ENCODE results near the gene COLEC11.
A peak's percentile ranks its signal among the peaks of the same experiment; 100 is the strongest.

The COLEC11 gene

GRCh38 chr2:3647246-3647645, 52.3 kb downstream of the COLEC11 start:
- H3K27me3 ChIP-seq (ENCODE audit: low read depth), result no peaks in the 10 kb centered on the region
- no peaks in the 10 kb centered on the region for H3K36me3 ChIP-seq (replicated peaks)
- no peak for DNase-seq (ENCODE audit: low spot score in 2 of 2)
- H3K4me3 ChIP-seq, result no peak overlapping the region
- H3K4me1 ChIP-seq, result peaks cover 2% of the 10 kb centered on the region; the same call in 1 of the 2 replicates
- no peaks in the 10 kb centered on the region for H3K9me3 ChIP-seq
- in situ Hi-C loops (cut with MboI; ENCODE audit: low sequenced_read_pairs), result no loop called here

DNA sequence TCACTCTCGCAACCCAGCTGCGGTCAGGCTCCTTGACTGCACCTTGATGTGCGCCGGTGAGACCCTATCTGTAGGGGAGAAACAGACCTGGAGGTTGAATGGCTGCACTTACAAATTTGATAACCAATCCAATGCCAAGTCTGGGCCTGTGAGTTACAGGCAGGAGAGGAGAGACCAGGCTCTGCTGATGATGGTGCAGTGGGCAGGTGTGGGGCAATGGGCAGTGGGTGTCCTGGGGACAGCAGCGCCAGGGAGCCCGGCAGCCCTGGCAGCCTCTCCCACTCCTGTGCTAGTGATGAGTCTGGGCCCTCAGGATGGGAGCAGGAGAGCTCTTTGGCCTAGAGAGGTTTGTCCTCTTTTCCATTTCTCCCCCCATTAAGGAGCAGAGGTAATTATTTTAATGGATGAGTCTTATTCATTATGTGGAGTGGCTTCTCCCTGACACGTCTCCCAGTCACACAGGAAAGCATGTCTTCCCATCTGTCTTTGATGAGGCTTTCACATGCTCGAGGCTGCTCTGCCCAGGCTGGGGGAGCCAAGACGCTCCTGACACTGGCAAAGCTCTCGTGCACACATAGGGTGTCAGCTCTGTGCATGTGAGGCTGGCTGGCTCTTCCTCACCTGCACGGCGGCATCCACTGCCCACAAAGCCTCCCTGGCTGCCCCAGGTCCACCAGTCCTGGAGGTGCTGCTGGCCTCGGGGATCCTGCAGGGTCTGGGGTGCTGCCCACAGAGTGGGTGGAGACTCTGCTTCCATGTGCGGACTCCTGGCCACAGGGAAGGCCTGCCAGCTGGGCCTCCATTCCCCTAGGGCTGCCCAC, 53.1 kb downstream of the COLEC11 start:
- H3K9me3 ChIP-seq, result no peaks in the 10 kb centered on the region
- peaks cover 2% of the 10 kb centered on the region; the same call in 1 of the 2 replicates for H3K4me1 ChIP-seq
- H3K36me3 ChIP-seq (replicated peaks), result no peaks in the 10 kb centered on the region
- DNase-seq (ENCODE audit: low spot score in 2 of 2), result no peak
- no peak overlapping the region for H3K4me3 ChIP-seq
- no peaks in the 10 kb centered on the region for H3K27me3 ChIP-seq (ENCODE audit: low read depth)
- in situ Hi-C loops (cut with MboI; ENCODE audit: low sequenced_read_pairs), result no loop called here

DNA sequence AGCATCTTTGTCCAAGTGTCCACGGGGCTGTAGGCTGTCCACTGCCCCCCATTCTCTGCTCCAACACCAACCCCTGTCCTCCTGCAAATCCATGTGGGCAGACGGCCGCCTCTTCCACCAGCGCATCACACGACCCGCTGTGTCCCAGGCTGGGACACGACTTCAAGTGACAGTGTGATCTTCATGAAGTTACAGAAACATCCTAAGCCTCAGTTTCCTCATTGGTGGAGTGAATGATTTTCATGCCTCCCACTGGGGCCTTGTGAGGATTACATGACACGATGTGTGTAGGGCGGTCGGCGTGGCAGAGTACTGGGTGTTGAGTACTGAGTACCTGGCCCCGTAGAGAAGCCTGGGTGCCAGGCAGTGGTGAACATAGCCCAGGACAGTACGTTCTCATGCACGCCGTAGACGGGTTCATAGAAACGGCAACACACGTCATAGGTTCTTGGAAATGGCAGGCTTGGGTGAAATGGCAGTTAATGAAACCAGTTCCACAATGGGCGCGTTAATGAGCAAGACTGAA, 53.8 kb downstream of the COLEC11 start:
- H3K27me3 ChIP-seq (ENCODE audit: low read depth), result no peaks in the 10 kb centered on the region
- no peak overlapping the region for H3K4me3 ChIP-seq
- H3K4me1 ChIP-seq, result peaks cover 2% of the 10 kb centered on the region; the same call in 1 of the 2 replicates
- no peaks in the 10 kb centered on the region for H3K9me3 ChIP-seq
- DNase-seq (ENCODE audit: low spot score in 2 of 2), result no peak
- in situ Hi-C loops (cut with MboI; ENCODE audit: low sequenced_read_pairs), result no loop called here
- no peaks in the 10 kb centered on the region for H3K36me3 ChIP-seq (replicated peaks)

DNA sequence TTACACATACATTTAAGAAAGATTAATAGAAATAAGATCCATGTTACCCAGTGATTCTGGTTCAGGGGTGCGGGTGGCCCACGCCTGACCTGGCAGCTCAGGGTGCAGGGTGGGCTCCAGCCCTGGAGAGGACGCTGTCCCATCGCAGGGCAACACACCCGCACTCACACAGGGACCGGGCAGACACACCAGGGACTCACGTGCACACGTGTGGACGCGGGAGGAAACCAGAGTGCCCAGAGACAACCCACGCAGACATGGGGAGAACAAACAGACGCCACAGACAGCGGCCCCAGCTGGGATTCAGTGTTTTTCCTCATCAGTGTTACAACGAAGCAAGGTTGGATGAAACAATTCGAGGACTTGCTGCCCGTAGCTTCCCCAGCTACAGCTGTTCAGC, 54.7 kb downstream of the COLEC11 start:
- no peaks in the 10 kb centered on the region for H3K9me3 ChIP-seq
- peaks cover 2% of the 10 kb centered on the region; the same call in 1 of the 2 replicates for H3K4me1 ChIP-seq
- in situ Hi-C loops (cut with MboI; ENCODE audit: low sequenced_read_pairs), result no loop called here
- no peaks in the 10 kb centered on the region for H3K36me3 ChIP-seq (replicated peaks)
- no peak for DNase-seq (ENCODE audit: low spot score in 2 of 2)
- no peak overlapping the region for H3K4me3 ChIP-seq
- H3K27me3 ChIP-seq (ENCODE audit: low read depth), result no peaks in the 10 kb centered on the region

DNA sequence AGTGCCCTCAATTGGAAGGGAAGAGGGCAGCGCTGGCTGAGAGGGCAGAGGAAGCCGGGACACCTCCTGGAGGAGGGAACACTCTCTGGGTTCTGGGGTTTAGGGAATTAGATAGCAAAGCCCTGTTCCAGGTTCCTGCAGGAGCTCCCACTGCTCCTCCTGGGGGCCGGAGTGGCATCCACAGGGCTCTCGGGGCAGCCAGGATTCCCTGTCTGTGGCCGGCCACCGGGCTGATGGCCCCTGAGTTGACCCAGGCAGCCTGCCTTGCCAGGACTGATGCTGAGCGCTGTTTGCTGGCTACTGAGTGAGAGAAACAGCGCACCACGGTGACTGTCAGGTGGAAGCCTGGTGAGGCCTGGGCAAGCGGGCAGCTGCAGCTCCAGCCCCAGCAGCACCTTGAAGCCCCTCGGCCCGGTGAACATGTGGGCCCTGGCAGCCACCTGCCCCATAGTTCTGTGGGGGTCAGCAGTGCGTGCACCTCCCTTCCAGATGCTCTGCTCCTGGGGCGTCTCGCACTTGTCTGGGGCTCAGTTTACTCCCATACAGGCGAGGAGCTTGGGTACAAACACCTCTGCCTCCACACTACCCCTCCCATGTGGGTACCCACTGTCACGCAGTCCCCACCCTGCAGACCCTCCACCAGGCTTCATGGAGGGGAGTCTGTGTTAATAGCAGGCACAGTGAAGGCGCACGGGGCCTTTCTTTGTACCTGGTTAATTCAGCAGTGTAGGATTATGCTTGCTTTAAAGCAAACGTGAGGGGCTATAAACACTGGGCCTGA, 55.4 kb downstream of the COLEC11 start:
- H3K4me3 ChIP-seq, result no peak overlapping the region
- H3K27me3 ChIP-seq (ENCODE audit: low read depth), result no peaks in the 10 kb centered on the region
- in situ Hi-C loops (cut with MboI; ENCODE audit: low sequenced_read_pairs), result loop anchor here (25.0 kb wide), 1 partner anchor 1538 kb away; no protein-coding TSS in a partner anchor
- peaks cover 2% of the 10 kb centered on the region; the same call in 1 of the 2 replicates for H3K4me1 ChIP-seq
- H3K36me3 ChIP-seq (replicated peaks), result no peaks in the 10 kb centered on the region
- DNase-seq (ENCODE audit: low spot score in 2 of 2), result no peak
- H3K9me3 ChIP-seq, result no peaks in the 10 kb centered on the region

DNA sequence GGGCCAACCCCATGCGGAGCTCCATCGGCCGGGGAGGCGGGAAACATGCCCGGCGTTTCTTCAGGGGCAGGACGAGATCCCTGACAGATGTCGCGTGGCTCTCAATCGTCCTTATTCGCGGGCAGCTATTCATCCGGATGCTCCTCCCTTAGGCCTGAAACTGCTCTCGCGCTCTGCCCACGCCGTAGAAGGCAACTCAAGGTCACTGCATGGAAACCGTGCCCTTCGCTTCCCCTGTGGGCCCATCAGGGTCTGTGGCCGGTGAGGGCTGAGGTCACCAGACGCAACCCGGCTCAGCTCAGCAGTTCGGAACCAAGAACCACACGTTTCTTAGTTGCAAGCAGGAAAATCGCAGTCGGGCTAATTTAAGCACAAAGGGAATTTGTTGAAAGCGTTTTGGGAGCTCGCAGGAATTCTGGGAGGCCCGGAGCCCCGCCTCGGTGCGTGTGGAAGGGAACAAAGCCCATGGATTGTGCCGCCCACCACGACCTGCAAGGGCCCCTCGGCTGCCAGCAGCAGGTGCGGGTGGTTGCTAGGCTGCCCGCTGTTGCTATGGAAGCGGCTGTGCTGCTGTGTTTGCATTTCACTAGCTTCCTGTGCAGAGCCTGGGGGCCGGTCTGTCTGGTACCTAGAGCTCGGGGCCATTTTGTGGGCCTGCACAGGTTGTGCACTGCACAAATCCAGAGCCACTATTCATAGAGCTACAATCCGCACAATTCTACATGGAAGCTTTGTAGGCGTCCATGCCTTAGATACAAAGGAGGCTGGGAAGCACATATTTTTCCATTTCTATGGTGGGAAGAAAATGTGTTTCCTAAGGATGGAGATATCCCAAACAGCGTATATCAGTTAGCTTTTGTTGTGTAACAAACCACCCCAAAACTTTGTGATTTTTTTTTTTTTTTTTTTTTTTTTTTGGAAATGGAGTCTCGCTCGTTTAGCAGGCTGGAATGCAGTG, 57.1 kb downstream of the COLEC11 start:
- H3K4me1 ChIP-seq, result peaks cover 2% of the 10 kb centered on the region; the same call in 1 of the 2 replicates
- DNase-seq (ENCODE audit: low spot score in 2 of 2), result peak; percentile 40 to 77
- no peak overlapping the region for H3K4me3 ChIP-seq
- no peaks in the 10 kb centered on the region for H3K36me3 ChIP-seq (replicated peaks)
- no peaks in the 10 kb centered on the region for H3K27me3 ChIP-seq (ENCODE audit: low read depth)
- in situ Hi-C loops (cut with MboI; ENCODE audit: low sequenced_read_pairs), result loop anchor here (25.0 kb wide), 1 partner anchor 1540 kb away; no protein-coding TSS in a partner anchor
- H3K9me3 ChIP-seq, result no peaks in the 10 kb centered on the region

DNA sequence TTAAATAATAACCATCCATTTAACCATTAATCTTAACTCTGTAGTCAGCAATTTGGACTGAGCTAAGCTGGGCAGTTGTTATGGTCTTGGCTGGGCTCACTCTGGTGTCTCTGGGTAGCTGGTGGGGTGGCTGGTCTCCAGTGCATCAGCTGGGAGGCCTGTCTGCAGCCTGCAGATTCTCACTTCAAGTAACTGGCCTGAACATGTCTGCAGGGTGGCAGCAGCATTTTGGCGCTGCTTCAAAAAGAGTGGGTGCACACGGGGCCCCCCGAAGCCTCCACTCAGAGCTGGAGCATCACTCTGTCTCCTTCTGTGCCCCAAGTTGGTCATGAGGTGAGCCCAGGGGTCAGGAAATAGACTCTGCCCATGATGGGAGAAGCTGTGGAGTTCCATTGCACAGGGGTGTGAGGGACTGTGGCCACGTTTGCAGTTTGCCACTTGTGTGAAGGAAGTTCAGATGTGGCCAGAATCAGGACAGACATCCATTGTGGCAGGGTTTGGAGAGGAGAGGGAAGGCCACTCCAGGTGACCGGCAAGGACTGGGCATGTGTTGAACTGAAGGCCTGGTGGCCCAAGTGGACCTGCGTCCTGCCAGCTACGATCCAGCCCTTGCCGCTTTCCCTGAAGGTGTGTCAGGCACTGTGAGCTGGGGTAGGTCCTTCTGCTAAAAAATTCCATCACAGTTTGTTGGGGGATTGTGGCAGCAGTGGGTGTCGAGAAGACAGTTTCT, 58.1 kb downstream of the COLEC11 start:
- Histone ChIP-seq H3K36me3 (replicated peaks) (no peaks in the 10 kb centered on the region), H3K4me3 (no peak overlapping the region), H3K27me3 (ENCODE audit: low read depth) (no peaks in the 10 kb centered on the region), H3K4me1 (peaks cover 2% of the 10 kb centered on the region; the same call in 1 of the 2 replicates), H3K9me3 (no peaks in the 10 kb centered on the region)
- DNase-seq (ENCODE audit: low spot score in 2 of 2), result no peak
- in situ Hi-C loops (cut with MboI; ENCODE audit: low sequenced_read_pairs), result loop anchor here (25.0 kb wide), 1 partner anchor 1541 kb away; no protein-coding TSS in a partner anchor

DNA sequence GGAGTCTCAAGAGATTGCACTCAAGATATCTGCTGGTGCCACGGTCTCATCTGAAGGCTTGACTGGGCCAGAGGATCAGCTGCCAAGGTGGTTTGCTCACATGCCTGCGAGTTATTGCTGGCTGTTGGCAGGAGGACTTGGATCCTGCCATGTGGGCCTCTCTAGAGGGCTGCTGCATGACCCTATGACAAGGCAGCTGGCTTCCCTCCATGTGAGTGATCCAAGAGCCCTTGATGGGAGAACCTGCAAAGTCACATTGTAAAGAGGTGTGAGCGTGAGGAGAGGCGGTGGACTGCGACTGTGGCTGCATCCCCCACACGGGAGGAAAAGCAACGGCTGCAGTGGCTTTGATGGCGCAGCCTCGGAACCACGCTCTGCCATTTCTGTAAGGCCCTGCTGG, 59.1 kb downstream of the COLEC11 start:
- Histone ChIP-seq H3K4me3 (no peak overlapping the region), H3K4me1 (peaks cover 2% of the 10 kb centered on the region; the same call in 1 of the 2 replicates), H3K27me3 (ENCODE audit: low read depth) (no peaks in the 10 kb centered on the region), H3K9me3 (no peaks in the 10 kb centered on the region), H3K36me3 (replicated peaks) (no peaks in the 10 kb centered on the region)
- in situ Hi-C loops (cut with MboI; ENCODE audit: low sequenced_read_pairs), result loop anchor here (25.0 kb wide), 1 partner anchor 1542 kb away; no protein-coding TSS in a partner anchor
- no peak for DNase-seq (ENCODE audit: low spot score in 2 of 2)

GRCh38 chr2:3654531-3655225, 59.8 kb downstream of the COLEC11 start:
- in situ Hi-C loops (cut with MboI; ENCODE audit: low sequenced_read_pairs), result loop anchor here (25.0 kb wide), 1 partner anchor 1542 kb away; no protein-coding TSS in a partner anchor
- Histone ChIP-seq H3K9me3 (no peaks in the 10 kb centered on the region), H3K27me3 (ENCODE audit: low read depth) (no peaks in the 10 kb centered on the region), H3K36me3 (replicated peaks) (no peaks in the 10 kb centered on the region), H3K4me3 (no peak overlapping the region), H3K4me1 (peaks cover 2% of the 10 kb centered on the region; the same call in 1 of the 2 replicates)
- DNase-seq (ENCODE audit: low spot score in 2 of 2), result no peak

GRCh38 chr2:3655871-3656761, 61.2 kb downstream of the COLEC11 start:
- DNase-seq (ENCODE audit: low spot score in 2 of 2), result no peak
- no peaks in the 10 kb centered on the region for H3K36me3 ChIP-seq (replicated peaks)
- H3K9me3 ChIP-seq, result no peaks in the 10 kb centered on the region
- 0 out of 2 replicates have a peak, but pooled peaks cover 2% of the 10 kb centered on the region for H3K4me1 ChIP-seq
- no peak overlapping the region for H3K4me3 ChIP-seq
- no peaks in the 10 kb centered on the region for H3K27me3 ChIP-seq (ENCODE audit: low read depth)
- in situ Hi-C loops (cut with MboI; ENCODE audit: low sequenced_read_pairs), result loop anchor here (25.0 kb wide), 1 partner anchor 1544 kb away; no protein-coding TSS in a partner anchor

Measured in HAP-1 (cell line).